ENCODE data around the gene GSPT1. TPM values are rescaled to one million over a fixed set of nuclear protein-coding genes. Genes with fewer than 3 reads are reported as not detected.

Gene GSPT1
- total RNA-seq, 1 donor = 20.5 TPM

DNA sequence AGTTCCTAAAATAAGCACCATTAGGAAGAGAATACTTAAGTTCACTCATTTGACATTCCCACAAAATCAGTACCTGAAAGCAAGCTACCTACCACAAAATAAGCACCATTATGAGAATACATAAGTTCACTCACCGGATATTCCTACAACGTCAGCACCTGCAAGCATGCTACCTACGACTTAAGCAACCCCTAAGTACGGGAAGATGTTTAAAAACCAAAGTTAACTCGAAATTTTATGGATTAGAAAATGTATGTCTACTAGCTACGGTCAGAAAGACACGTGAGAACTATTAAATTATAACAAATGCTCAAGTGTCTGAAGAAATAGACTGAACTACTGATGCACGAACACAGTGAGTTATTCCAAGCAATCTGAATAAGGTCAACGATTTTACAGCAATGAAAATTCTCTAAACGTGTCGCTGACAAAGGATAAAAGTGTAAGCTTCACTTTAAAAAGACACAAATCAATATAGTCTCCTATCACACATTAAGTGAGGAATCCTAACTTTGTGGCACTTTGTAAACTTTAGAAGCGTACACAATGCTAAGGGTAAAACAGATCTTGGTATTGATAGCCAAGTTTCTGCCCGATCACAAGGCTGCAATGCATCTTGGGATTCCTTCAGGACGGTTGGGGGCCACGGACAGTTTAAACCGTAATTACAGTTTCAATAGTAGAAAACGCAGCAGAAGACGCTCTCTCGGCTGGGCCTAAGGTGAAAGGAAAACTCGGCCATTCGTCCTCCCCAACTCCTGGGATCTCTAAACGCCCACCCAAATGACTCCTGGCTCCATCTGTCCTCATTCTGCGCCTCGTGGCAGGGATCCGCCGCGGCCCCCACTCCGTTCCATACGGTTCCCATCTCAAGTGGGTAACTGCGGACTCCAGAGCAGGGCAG, 1.3 kb downstream of the GSPT1 start:
- DNase-seq (ENCODE audit: low read depth in 2 of 3, low spot score in 2 of 3) = no peak

GRCh38 chr16:11913425-11914079, 2.2 kb downstream of the GSPT1 start:
- DNase-seq (ENCODE audit: low read depth in 2 of 3, low spot score in 2 of 3) = peak in 1 of 3 donors; percentile 41

DNA sequence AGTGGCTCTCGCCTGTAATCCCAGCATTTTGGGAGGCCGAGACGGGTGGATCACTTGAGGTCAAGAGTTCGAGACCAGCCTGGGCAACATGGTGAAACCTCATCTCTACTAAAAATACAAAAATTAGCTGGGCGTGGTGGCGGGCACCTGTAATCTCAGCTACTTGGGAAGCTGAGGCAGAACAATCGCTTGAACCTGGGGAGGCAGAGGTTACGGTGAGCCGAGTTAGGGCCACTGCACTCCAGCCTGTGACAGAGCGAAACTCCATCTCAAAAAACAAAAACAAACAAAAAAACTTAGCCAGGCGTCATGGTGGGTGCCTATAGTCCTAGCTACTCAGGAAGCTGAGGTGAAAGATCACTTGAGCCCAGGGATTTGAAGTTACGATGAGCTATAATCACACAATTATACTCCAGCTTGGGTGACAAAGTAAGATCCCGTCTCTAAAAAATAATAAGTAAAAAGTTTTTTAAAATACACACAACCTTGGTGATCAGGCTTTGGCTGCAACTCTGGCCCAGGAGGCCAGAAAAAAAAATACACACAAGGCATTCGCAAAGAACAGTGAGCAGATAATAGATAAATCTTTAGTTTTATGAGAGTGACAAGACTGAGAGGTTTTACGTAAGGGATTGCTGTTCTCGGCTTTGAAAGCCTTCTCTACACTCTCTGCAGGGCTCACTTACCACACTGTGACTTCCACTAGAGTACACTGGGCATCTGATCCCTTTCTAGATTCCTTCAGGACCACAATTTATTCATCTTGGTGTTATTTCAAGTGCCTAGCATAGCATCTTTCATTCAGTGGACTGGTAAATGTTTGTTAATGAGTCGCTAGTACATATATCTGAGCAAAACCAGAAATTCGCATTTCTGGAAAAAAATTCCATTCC, 5.9 kb downstream of the GSPT1 start:
- DNase-seq (ENCODE audit: low read depth in 2 of 3, low spot score in 2 of 3) = no peak

- DNase-seq (ENCODE audit: low read depth in 2 of 3, low spot score in 2 of 3) = no peak
Observed at GRCh38 chr16:11907160-11907970, 8.4 kb downstream of the GSPT1 start.

DNA sequence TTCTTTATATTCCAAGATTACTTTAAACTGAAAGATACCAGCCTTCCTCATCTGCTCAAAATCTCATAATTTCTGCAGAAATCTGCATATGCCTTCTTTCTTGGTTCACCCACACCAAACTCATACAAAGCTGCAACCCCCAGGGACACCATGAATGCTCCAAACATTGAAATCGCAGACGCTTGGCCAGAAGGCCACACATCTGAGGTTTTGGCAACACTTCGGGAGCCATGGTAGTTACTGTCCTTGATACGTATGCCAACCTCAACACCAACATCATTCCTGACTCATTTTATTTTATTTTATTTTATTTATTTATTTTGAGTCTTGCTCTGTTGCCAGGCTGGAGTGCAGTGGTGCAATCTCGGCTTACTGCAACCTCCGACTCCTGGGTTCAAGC, 11.8 kb downstream of the GSPT1 start:
- no peak for DNase-seq (ENCODE audit: low read depth in 2 of 3, low spot score in 2 of 3)

DNA sequence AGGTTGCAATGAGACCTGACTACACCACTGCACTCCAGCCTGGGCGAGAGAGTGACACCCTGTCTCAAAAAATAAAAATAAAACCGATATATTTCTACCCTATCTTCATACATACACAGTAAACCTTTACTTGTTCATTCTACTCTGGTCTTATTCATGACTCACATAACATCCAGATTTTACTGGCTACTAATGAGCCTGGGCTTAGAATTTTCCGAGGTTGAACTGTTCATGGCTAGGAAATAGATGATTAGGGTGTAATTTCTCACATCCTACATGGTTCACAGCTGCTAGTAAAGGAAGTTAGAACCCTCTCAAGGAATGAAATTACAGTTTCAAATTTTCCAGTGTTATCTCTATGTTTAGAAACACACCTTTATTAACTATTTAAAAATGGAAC, 14.7 kb downstream of the GSPT1 start:
- no peak for DNase-seq (ENCODE audit: low read depth in 2 of 3, low spot score in 2 of 3)

DNA sequence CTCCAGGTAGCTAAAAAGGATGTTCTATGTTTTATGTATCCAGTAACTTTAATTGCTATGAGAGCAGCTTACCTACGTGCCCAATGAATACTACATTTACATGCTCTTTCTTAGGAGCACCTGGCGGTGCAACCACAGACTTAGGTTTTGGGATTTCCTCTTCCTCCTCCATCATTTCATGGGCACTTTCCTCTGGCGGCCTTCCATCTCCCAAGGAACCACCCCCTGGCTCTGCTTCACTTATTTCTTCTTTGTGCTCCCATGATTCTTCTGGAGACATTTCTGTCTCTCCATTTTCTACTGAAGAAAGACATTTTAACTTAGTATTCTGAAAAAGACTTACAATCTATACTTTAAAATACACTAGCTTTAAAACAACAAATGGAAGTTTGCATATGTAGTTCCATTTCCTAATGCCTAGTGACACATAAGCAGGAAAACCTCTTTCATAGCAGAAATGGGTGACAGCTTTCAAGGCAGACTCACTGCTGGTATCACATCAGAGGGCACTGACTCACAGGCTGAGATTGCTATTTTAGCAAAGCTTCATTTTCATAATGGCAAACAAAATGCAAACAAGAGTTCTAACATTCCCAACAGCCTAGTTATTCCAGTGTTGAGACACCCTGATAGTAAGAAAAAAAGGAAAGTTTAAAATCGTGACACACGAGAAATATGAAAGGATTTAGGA, 19.1 kb downstream of the GSPT1 start:
- DNase-seq (ENCODE audit: low read depth in 2 of 3, low spot score in 2 of 3) = no peak

DNA sequence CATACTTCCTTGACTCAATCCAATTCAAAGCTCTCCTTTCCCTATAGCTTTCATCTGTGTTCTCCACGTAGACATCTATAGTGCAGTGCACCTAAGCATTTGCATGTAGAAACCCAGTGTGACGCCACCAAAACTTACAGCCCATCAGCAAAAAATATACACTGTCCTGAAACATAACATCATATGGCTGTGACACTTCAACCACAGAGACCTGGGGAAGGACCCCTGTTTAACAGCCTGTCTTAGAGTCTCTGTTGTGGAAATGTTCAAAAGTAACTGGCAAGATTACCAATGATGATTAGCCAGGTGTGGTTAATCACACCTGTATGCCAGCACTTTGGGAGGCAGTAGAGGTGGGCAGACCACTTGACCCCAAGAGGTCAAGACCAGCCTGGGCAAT, 22.2 kb downstream of the GSPT1 start:
- DNase-seq (ENCODE audit: low read depth in 2 of 3, low spot score in 2 of 3) = no peak

DNA sequence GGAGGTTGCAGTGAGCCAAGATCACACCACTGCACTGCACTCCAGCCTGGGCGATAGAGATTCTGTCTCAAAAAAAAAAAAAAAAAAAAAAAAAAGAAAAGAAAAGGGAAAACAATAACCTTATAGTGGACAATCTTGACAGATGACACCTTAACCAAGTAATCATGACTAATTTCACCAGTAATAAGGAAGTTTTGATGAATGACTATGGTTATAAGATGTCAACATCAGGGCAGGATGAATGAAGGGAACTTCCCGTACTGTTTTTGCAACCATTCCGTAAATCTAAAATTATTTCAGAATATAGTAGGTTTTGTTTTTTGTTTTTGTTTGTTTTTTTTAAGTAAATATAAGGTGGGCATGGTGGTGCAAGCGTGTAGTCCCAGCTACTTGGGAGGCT, 23.0 kb downstream of the GSPT1 start:
- no peak for DNase-seq (ENCODE audit: low read depth in 2 of 3, low spot score in 2 of 3)

- peak in 1 of 3 donors; percentile 57 for DNase-seq (ENCODE audit: low read depth in 2 of 3, low spot score in 2 of 3)
Observed at GRCh38 chr16:11890231-11890965, 25.4 kb downstream of the GSPT1 start.

DNA sequence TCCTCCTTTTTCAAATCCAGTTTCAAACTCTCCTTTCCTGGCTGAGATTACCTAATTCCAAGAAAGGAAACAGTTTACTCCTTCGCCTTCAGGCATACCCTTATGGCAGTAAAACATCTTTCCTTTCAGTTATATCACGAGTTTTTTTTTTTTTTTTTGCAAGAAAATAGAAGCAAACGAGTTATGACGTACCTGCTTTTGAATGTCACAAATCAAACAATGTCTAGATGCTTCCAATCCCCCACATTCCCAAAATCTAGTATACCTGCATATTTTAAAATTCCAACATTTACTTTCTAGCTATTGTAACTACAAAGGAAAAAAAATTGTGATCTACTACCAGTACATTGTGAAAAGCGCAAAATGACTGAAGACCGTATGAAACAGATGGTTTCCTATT, 28.9 kb downstream of the GSPT1 start:
- no peak for DNase-seq (ENCODE audit: low read depth in 2 of 3, low spot score in 2 of 3)

GRCh38 chr16:11884035-11884434, 31.7 kb downstream of the GSPT1 start:
- no peak for DNase-seq (ENCODE audit: low read depth in 2 of 3, low spot score in 2 of 3)

DNA sequence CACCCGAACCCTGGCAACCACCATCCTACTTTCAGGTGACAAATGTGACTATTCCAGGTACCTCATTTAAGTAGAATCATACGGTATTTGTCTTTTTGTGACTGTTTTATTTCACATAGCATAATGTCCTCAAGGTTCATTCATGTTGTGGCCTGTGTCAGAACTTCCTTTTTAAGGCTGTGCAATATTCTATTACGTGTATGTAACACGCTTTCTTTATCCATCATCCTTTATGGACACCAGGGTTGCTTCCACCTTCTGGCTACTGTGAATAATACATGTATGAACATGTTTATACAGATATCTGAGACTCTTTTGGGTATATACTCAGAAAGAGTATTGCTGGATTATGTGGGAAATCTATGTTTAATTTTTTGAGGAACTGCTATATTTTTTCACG, 35.7 kb downstream of the GSPT1 start:
- no peak for DNase-seq (ENCODE audit: low read depth in 2 of 3, low spot score in 2 of 3)

- DNase-seq (ENCODE audit: low read depth in 2 of 3, low spot score in 2 of 3) = no peak
Observed at GRCh38 chr16:11877374-11877773, 38.4 kb downstream of the GSPT1 start.

DNA sequence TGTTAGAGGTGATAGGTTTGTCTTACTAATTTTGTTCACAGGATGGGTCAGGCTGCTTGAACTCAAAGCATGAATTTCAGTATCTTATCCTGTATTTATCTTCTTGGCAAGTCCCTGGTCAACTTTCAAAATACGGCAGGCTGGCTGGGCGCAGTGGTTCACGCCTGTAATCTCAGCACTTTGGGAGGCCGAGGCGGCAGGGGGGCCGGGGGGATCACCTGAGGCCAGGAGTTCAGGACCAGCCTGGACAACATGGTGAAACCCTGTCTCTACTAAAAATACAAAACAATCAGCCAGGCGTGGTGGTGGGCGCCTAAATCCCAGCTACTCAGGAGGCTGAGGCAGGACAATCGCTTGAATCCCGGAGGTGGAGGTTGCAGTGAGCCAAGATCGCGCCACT, 39.5 kb downstream of the GSPT1 start:
- DNase-seq (ENCODE audit: low read depth in 2 of 3, low spot score in 2 of 3) = no peak

GRCh38 chr16:11875721-11876120, 40.0 kb downstream of the GSPT1 start:
- DNase-seq (ENCODE audit: low read depth in 2 of 3, low spot score in 2 of 3) = no peak

- peak in 1 of 3 donors; percentile 19 for DNase-seq (ENCODE audit: low read depth in 2 of 3, low spot score in 2 of 3)
Observed at GRCh38 chr16:11871193-11871592, 44.6 kb downstream of the GSPT1 start.

DNA sequence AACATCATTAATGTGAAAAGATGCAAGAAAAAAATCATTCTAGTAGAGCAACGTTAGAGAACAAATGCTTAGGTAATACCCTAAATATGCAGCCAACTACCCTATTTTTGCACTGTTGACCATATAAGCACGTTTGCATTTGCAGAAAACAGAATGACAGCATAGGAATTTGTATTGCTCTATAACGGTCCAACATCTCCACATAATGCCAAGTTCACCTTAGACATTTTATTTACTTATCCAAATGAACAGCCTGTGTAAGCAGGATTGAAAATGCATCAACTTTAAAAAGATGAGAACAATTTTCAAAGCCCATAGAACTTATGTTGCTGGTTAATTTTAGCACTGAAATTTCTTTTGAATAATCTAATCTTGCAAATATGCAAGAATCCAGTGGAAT, 45.4 kb downstream of the GSPT1 start:
- DNase-seq (ENCODE audit: low read depth in 2 of 3, low spot score in 2 of 3) = no peak

All from hematopoietic multipotent progenitor cell (in vitro differentiated cells).